ENCODE measurements around the gene NISCH.

- no peak for TF ChIP-seq CTCF (conservative IDR thresholded peaks at IDR 0.05; ENCODE audit: low read length)
- TF ChIP-seq EZH2phosphoT487 (IDR thresholded peaks at IDR 0.05; ENCODE audit: borderline replicate concordance): no peak
These were observed 12.9 kb downstream of the NISCH start for GRCh38 chr3:52468336-52468735.
